Measurements from ENCODE around the gene SMU1. TPM values are rescaled to one million over a fixed set of nuclear protein-coding genes. Genes with fewer than 3 reads are reported as not detected.
"Not testable (repeated sequence)": the region's sequence is repeated elsewhere in the genome, so short reads cannot be mapped to it uniquely, and the experiment has no call there.

The SMU1 gene
- total RNA-seq, 1 experiment from 2014 or later = 23.5 TPM

DNA sequence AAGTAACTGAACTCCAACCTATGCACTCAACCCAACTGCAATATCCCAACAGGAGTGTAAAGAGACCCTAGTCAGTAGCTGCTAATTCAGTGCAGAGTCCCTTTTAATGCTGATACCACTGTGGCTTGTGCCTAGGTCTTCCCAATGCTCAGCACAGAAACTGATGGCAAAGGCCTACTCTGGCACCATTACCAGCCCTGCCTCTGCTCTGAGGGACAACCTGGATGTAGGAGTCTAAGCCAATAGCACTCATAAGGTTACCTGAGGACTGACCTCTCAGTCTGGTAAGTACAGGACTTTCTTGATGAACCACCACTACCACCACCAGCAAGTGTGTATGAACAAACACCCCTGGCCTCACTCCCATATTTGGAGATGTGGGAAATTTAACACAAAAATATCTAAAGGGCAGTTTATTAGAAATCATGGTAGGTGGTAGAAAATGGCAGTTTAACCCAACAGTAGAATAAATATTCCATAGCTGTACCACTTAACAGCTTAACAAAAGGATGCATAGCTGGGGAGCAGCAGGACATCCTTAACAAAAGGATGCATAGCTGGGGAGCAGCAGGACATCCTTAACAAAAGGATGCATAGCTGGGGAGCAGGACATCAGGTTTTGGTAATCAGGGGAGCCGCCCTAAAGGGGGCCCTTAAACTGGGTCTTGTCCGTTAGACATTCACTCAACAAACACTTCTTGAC is 62.4 kb downstream of the SMU1 start:
- DNase-seq (ENCODE audit: low read depth) = no peak

DNA sequence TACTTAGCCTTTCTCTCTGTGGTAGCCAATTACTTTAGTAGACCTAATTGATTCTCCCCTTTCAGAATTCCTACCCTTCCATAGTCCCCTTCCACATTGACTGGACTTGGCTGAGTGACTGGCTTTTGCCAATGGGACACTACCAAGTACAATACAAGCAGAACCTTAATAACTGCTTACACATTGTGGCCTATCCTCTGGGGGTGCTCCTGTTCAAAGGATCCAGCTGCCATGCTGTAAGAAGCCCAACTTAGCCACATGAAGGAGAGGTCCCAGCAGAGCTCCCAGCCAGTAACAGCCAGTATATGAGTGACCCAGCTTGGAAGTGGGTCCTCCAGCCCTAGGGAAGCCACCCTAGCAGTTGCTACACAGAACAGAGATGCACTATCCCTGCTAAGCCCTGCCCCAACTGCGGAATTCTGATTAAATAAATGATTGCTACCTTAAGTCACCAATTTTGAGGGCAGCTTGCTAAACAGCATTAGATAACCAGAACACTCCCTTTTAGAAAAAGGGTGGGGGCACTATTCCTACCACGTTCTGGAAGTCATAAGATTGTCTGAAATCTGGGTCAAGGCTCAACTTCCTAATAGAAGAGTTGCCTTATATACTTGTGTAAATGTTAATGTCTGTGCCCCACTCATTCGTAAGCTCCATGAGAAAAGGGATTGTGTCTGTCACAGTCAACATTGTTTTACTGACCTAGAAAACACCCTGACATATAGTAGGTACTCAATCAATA is 64.0 kb downstream of the SMU1 start:
- no peak for DNase-seq (ENCODE audit: low read depth)

DNA sequence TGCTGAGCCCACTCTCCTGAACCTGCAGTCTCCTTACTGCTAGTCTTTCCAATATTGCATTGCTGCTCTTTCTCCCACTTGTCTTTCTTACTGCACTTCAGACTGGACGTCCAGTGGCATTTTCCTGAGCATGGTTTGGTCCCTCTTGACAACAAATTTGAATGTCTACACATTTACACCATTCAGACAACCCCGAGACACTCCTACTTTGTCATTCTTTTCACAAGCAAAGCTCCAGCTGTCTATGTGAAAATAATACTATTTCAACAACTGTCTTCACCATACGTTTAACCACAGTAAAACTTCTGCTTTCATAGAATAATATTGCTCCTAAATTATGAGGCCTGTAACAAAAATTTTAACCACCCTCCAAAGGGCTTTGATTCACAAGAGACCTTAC is 64.6 kb downstream of the SMU1 start:
- DNase-seq (ENCODE audit: low read depth) = no peak

DNA sequence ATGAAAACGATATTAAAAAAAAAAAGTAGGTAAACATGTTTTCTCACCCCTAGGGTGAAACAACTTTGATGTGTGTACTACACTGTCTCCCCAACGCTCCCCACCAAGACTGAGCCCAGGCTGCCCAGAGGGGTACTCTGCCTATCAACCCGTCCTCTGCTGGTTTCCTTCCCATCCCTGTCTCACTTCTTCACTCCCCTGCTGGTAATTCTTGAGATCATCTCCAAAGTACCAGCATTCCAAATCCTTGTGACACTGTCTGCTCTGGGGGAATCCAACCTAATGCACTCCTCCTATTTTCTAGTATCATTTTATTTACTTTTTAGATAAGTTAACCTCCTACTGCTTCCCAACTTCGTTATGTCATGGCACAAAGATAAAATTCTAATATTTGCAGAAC is 68.7 kb downstream of the SMU1 start:
- no peak for DNase-seq (ENCODE audit: low read depth)

DNA sequence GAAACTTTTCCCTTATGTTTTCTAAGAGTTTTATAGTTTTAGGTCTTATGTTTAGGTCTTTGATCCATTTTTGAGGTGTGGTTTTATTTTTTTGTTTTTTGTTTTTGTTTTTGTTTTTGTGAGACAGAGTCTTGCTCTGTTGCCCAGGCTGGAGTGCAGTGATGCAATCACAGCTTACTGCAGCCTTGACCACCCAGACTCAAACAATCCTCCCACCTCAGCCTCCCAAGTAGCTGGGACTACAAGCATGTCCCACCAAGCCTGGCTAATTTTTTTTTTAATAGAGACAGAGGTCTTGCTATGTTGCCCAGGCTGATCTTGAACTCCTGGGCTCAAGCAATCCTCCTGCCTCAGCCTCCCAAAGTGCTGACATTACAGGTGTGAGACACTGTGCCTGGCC is 71.1 kb downstream of the SMU1 start:
- not testable (repeated sequence) for DNase-seq (ENCODE audit: low read depth)

DNA sequence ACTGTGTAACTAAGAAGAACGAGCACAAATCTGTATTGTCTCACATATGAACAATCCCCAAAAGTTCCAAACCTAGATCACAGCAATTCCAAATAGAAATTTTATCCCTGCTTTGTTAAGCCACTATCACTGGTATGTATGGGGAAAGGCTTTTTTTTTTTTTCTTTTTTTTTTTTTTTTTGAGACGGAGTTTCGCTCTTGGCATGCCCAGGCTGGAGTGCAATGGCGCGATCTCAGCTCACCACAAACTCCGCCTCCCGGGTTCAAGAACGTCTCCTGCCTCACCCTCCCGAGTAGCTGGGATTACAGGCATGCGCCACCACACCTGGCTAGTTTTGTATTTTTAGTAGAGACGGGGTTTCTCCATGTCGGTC is 75.8 kb downstream of the SMU1 start:
- peak; percentile 17 for DNase-seq (ENCODE audit: low read depth)

DNA sequence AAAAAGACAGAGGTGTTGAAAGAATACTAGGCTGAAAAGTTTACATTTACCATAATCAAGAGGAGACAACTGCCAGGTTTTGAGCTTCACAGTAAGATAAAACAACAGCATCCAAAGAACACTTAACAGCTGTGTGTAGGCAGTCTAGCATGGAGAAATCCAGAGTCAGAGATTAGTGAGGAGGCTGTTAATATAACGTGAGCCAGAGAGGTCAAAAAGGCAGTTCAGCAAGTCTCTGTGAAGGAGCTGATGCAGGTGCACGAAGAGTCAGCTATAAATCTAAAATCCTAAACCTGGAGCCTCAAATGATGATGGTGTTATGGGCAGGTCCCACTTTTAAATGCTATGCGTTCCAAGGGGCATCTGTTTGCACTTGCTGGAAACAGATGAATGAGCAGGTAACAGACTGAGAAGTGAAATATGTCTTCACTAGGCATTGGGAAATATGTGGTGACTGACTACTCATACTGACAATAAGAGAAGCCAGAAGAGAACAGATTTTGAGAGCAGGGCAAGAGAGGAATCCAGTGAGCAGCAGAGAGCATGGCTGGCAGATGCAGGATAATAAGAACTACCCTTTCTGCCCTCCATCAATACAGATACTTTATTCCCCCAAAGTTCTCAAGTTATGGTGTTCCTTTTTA is 83.8 kb downstream of the SMU1 start:
- DNase-seq (ENCODE audit: low read depth) = no peak

DNA sequence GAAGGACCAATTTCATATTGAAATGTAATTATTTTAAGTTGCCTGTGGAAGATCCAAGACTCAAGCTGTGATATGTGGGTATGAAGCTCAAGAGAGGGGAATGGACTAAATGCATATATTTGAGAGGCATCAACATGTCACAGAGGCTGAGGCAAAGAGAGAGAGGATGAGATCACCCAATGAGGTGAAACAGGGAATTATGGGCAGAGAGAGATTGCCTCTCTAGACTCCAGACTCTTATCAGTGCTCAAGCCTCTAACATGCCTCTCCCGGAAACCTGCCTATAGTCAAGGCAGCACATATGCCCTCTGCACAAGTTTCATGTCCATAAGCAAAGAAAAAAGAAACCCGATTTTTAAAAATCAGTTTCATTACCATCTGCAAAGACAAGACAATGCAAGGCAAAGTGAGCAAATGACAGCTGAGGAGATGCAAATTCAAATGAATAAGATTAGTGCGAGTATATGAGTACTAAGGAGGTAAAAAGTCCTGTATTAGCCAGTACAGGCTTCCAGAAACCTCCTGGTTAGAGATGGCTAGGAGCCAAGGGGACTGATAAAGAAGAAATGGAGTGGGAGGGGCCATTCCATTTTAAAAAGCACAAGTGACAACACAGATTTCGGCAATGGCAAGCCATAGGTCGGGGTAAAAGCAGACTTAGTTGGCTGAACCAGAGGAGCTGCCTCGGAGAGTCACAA is 84.4 kb downstream of the SMU1 start:
- DNase-seq (ENCODE audit: low read depth) = no peak

Other genes starting within 250 kb of the SMU1 start
- 39.0 and 43.7 TPM in 2 replicates for gene APTX, start 75.0 kb downstream of the SMU1 start, total RNA-seq (2014; rRNA removed)
- 179 and 196 TPM in 2 replicates for gene DNAJA1, start 51.4 kb downstream of the SMU1 start, total RNA-seq (2014; rRNA removed)
- gene B4GALT1, start 90.7 kb upstream of the SMU1 start, total RNA-seq (2014; rRNA removed) = 28.8 and 34.8 TPM in 2 replicates
- not detected in 2 replicates for gene SPINK4, start 163.5 kb upstream of the SMU1 start, total RNA-seq (2014; rRNA removed)
- 40.4 and 66.6 TPM in 2 replicates for gene BAG1, start 188.0 kb upstream of the SMU1 start, total RNA-seq (2014; rRNA removed)
- gene CHMP5, start 188.4 kb upstream of the SMU1 start, total RNA-seq (2014; rRNA removed) = 77.4 and 78.9 TPM in 2 replicates
- gene NFX1, start 213.8 kb upstream of the SMU1 start, total RNA-seq (2014; rRNA removed) = 20.2 and 23.4 TPM in 2 replicates

Measured in LHCN-M2 (cell line).